Testis (tissue), 3 donors: ENCODE results near the gene LEPROT. TPM values are rescaled to one million over a fixed set of nuclear protein-coding genes. Genes with fewer than 3 reads are reported as not detected.
"Not testable (repeated sequence)": the region's sequence is repeated elsewhere in the genome, so short reads cannot be mapped to it uniquely, and the experiment has no call there.

ENCODE experiments used
- DNase-seq: peaks from one replicate; pipeline ENCODE4 v3.0.0-alpha.2; 2019
- H3K27ac ChIP-seq, 2 donors: fragments of 200-600 bp; sonication (generic); one replicate each; pipeline ENCODE4 v1.5.1; 2019
- H3K27me3 ChIP-seq: fragments of 200-600 bp; sonication (generic); one replicate; pipeline ENCODE4 v1.5.1; 2019
- H3K36me3 ChIP-seq: fragments of 200-600 bp; sonication (generic); one replicate; pipeline ENCODE4 v1.5.1; 2017; ENCODE audit warnings: low read depth; ENCODE audit errors: missing control alignments
- H3K4me1 ChIP-seq: fragments of 200-600 bp; sonication (generic); one replicate; pipeline ENCODE4 v1.5.1; 2019
- H3K4me3 ChIP-seq, 2 donors: fragments of 200-600 bp; sonication (generic); one replicate each; pipeline ENCODE4 v1.5.1; 2017 to 2019
- H3K9me3 ChIP-seq: fragments of 200-600 bp; sonication (generic); one replicate; pipeline ENCODE4 v1.5.1; 2017
- CTCF ChIP-seq, 3 experiments: fragments of 450-650 bp in 2 of 3; fragments of 200-600 bp in 1 of 3; sonication (generic) in 1 of 3; IDR thresholded peaks; one replicate each; pipeline ENCODE4 v1.5.1; 2016 to 2019; ENCODE audit warnings: antibody characterized with exemption in 3 of 3, mild to moderate bottlenecking in 2 of 3, moderate library complexity in 1 of 3
- POLR2A ChIP-seq: fragments of 450-650 bp; IDR thresholded peaks from one replicate; pipeline ENCODE4 v1.6.1; 2017; ENCODE audit warnings: antibody characterized with exemption, mild to moderate bottlenecking, moderate library complexity
- WGBS, 2 donors: methylation state at CpG; one replicate each; pipeline ENCODE4 v1.1.5; 2018; 5-methylcytosine and 5-hydroxymethylcytosine counted together
- intact Hi-C: fragments of 100-400 bp; cut with DNase I; formaldehyde crosslinking; loops from one replicate; pipeline ENCODE4 v1.15.1; 2023; ENCODE audit warnings: low total_unique reads
- polyA plus RNA-seq: library from polyadenylated mRNA; stranded (reverse); fragments of 350-450 nt; fragmentation: Illumina TruSeq; extraction: RNeasy Lipid Tissue Mini Kit (QIAGEN cat#74804); gene quantifications from one replicate; pipeline ENCODE4 v1.2.3, GENCODE V29; 2014; ENCODE audit warnings: low read depth, low replicate concordance; ENCODE audit not compliant: insufficient read depth
- total RNA-seq, 2 donors: library from RNA; depleted of rRNA; stranded (reverse); fragments of >200 nt; gene quantifications; one replicate each; pipeline ENCODE4 v1.2.3, GENCODE V29; 2016

Gene LEPROT
- total and polyA plus RNA-seq, 3 donors from 2014 or later = 38.0 to 58.0 (median 55.0) TPM

GRCh38 chr1:65378247-65378946 is 42.1 kb upstream of the LEPROT start:
- no peaks in the 10 kb centered on the region for H3K27me3 ChIP-seq
- no peaks in the 10 kb centered on the region for H3K36me3 ChIP-seq
- no peaks in the 10 kb centered on the region for H3K4me1 ChIP-seq
- 81 to 85% methylated on average over 2 of the region's 2 CpGs for WGBS, 2 donors
- intact Hi-C loops = no loop called here
- H3K9me3 ChIP-seq = no peaks in the 10 kb centered on the region
- H3K27ac ChIP-seq = no peak overlapping the region
- TF ChIP-seq CTCF (IDR thresholded peaks at IDR 0.05) = no peak
- no peak for TF ChIP-seq POLR2A
- H3K4me3 ChIP-seq = no peak overlapping the region
- no peak for DNase-seq

- DNase-seq, H3K36me3 ChIP-seq, H3K4me3 ChIP-seq, intact Hi-C loops, H3K9me3 ChIP-seq, H3K27me3 ChIP-seq, H3K27ac ChIP-seq, H3K4me1 ChIP-seq: not testable (repeated sequence)
- WGBS, 2 donors = 93 to 97% methylated on average over 5 of the region's 5 CpGs
Measured at GRCh38 chr1:65384426-65384825, 36.0 kb upstream of the LEPROT start.

DNA sequence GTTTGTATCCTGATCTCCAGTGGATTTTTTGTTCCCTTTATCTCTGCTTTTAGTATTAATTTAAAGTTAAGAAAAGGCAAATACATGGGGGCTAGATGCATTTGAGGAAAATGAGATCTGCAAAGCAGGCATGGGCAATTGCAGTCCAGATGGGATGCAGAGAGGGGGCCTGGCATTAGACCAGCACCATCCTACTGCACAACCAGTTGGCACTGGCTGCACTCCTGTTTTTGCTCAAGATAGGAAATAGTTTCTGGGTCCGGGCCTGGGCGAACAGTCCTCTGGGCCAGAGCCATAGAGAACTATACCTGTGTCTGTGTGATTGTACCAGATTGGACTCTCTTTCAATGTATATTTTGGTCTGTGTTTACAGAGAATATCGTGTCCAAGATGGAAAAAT is 34.0 kb upstream of the LEPROT start:
- Histone ChIP-seq H3K4me3 (no peak overlapping the region), H3K27me3 (no peaks in the 10 kb centered on the region), H3K36me3 (no peaks in the 10 kb centered on the region), H3K9me3 (no peaks in the 10 kb centered on the region), H3K27ac (no peak overlapping the region), H3K4me1 (no peaks in the 10 kb centered on the region)
- 95 to 100% methylated on average over 3 of the region's 3 CpGs for WGBS, 2 donors
- intact Hi-C loops = no loop called here
- no peak for TF ChIP-seq CTCF (IDR thresholded peaks at IDR 0.05)
- no peak for TF ChIP-seq POLR2A
- no peak for DNase-seq

GRCh38 chr1:65387821-65388220 is 32.6 kb upstream of the LEPROT start:
- Histone ChIP-seq H3K27me3 (no peaks in the 10 kb centered on the region), H3K4me1 (no peaks in the 10 kb centered on the region), H3K9me3 (no peaks in the 10 kb centered on the region), H3K36me3 (no peaks in the 10 kb centered on the region), H3K4me3 (no peak overlapping the region), H3K27ac (no peak overlapping the region)
- TF ChIP-seq CTCF (IDR thresholded peaks at IDR 0.05) (no peak), POLR2A (no peak)
- intact Hi-C loops = no loop called here
- DNase-seq = no peak
- whole genome bisulfite sequencing, 2 donors = 88 to 92% methylated on average over 2 of the region's 2 CpGs

GRCh38 chr1:65388908-65389695 is 31.4 kb upstream of the LEPROT start:
- WGBS, 2 donors = 91% methylated on average over 3 of the region's 3 CpGs
- H3K4me3 ChIP-seq = no peak overlapping the region
- intact Hi-C loops = no loop called here

More at GRCh38 chr1:65388908-65389695, 31.4 kb upstream of the LEPROT start:
- no peaks in the 10 kb centered on the region for H3K4me1 ChIP-seq
- no peaks in the 10 kb centered on the region for H3K27me3 ChIP-seq
- no peak for TF ChIP-seq CTCF (IDR thresholded peaks at IDR 0.05)
- no peak for TF ChIP-seq POLR2A
- H3K27ac ChIP-seq = no peak overlapping the region
- DNase-seq = no peak
- no peaks in the 10 kb centered on the region for H3K9me3 ChIP-seq
- H3K36me3 ChIP-seq = no peaks in the 10 kb centered on the region
